GM21360 (cell line): ENCODE measurements around the gene EMC8.

Experiments
- ATAC-seq: cut with Tn5 transposase; IDR thresholded peaks from one replicate; pipeline ENCODE4 v1.9.1; 2021; ENCODE audit warnings: mild to moderate bottlenecking, moderate library complexity; ENCODE audit not compliant: unreplicated experiment

EMC8 gene

DNA sequence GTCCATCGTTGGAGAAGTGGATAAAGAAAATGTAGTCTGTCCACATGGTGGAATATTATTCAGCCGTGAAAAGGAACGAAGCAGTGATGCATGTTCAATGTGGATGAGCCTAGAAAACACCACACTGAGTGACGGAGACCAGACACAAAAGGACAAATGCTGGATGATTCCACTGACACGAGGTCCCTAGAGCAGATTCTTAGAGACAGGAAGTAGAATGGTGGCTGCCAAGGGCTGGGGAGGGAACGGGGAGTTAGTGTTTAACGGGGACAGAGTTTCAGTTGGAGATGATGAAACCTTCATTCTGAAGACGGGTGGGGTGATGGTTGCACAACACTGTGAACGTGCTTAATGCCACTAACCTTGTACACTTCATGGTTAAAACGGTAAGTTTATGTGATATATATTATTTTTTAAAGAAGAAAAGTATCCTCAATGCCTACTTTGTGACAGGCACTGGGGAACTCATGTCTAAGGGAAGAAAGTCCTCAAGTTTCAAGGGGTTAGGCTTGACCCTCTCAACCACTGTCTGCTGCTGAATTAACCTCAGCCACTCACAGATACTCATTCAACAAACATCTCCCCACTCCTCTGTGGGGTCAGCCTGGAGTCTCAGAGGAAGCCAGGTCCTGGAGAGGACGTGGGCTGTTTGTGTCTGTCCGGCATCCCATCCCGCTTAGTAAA lies 66.0 kb downstream of the EMC8 start:
- ATAC-seq, result no peak

DNA sequence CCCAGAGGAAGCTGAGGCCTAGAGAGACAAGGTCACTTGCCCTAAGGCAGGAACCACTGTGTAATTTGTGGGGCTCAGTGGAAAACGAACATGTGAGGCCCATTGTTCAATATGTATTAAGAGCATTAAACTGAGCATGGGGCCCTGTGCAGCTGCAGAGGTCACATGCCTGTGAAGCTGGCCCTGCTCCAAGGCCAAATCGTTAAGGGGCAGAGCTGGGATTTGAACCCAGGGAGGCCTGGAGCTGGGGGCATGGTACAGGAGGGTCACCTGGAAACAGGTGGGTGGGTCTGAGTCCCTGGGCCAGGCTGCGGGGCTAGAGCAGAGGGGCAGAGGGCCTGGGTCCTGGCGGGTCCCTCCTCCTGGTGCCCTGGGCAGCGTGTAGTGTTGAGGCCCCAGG lies 68.2 kb downstream of the EMC8 start:
- ATAC-seq, result no peak

DNA sequence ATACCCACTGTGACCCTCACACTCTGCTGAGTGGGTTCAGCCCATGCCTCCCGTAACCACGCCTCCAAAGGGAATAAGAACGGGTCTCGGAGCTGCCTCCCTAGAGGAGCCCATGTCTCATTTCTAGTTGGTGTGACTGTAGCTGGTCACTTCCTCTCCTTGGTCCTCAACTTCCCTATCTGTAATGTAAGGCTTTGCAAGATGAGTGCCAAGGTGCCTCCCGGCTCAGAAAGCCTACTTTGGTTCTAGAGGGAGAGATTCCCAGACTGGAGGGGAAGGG lies 69.2 kb downstream of the EMC8 start:
- no peak for ATAC-seq

DNA sequence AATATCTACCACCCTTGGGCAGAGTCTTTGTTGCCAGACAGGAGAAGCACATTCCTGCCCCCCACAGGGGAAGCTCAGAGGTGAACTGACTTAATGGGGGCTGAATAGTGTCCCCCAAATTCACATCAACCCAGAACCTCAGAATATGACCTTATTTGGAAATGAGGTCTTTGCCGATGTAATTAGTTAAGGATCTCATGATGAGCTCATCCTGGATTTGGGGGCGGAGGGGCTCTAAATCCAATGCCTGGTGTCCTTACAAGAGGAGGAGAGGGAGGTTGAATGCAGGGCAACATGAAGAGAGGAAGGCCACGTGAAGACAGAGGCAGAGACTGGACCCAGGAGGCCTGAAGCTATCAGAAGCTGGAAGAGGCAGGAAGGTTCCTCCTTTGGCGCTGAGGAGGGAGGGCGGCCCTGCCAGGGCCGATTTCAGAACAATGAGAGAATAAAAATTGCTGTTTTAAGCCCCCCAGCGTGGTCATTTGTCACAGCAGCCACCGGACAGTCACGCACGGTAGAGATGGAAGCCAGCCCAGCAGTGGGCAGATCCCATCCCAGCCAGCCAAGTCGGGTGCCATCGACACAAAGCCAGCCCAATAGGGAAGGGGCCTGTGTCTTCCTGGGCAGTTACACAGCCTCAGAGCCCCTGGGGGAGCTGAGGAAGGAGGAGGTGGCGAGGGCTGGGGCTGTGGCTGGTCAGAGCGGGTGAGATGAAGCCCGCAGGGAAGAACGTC lies 69.7 kb downstream of the EMC8 start:
- no peak for ATAC-seq

DNA sequence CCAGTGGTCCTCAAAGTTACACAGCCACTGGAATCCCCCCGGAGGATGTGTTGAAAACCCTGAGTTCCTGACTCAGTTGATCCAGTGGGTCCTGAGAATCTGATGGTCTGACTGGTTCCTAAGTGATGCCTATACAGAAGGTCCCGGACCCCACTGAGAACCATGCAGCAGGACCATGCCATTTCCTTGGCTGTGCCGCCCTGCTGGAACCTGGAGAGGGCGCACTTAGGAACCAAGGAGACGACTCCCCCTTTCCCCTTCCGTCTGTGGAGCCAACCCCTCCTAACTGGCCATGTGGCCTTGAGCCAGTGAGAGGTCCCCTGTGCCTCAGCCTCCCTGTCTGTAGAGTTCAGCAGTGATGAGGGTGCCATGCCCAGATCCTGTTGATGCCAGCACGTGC lies 70.5 kb downstream of the EMC8 start:
- ATAC-seq, result no peak
